ENCODE data around the gene CRACDL.
"Not testable (repeated sequence)": the region's sequence is repeated elsewhere in the genome, so short reads cannot be mapped to it uniquely, and the experiment has no call there.

Gene CRACDL

DNA sequence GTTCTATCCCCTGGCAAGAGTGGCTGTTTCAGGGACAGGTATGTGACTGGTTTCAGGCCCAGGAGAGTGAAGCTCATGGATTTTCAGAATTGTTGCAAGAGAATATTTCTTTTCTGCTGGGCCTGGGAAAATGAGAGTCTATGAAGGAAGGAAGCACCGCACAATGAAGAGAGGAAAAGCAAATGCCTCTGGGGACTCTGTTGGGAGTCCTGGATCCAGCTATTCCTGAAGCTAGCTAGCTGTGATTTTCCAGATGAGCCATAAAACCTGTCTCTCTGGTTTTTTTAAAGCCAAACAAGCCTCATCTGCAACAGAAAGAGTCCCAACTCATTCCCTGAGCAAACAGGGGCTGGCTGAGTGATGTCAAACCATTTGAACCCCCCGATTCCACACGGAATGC, 53.7 kb downstream of the CRACDL start:
- no peak for DNase-seq

DNA sequence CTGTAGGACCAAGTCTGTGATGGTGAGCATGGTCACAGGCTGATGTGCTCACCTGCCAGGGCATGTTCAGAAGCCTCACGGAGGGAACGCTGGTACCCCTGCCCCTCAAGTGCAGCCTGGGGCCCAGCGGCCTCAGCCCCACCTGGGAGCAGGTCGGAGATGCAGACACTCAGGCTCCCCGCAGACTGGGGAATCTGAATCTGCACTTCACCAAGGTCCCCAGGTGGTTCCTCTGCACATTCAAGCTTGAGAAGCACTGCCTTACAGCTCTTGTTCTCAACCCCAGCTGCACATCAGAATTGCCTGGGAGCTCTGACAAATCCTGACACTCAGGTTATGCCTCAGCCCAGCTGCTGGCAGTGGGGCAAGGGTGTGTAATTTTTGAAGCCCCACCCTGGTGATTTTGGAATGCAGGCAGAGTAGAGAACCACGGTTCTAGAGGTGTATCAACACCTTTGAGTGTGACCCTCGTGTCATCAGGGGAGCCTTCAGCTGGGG, 54.8 kb downstream of the CRACDL start:
- no peak for DNase-seq

DNA sequence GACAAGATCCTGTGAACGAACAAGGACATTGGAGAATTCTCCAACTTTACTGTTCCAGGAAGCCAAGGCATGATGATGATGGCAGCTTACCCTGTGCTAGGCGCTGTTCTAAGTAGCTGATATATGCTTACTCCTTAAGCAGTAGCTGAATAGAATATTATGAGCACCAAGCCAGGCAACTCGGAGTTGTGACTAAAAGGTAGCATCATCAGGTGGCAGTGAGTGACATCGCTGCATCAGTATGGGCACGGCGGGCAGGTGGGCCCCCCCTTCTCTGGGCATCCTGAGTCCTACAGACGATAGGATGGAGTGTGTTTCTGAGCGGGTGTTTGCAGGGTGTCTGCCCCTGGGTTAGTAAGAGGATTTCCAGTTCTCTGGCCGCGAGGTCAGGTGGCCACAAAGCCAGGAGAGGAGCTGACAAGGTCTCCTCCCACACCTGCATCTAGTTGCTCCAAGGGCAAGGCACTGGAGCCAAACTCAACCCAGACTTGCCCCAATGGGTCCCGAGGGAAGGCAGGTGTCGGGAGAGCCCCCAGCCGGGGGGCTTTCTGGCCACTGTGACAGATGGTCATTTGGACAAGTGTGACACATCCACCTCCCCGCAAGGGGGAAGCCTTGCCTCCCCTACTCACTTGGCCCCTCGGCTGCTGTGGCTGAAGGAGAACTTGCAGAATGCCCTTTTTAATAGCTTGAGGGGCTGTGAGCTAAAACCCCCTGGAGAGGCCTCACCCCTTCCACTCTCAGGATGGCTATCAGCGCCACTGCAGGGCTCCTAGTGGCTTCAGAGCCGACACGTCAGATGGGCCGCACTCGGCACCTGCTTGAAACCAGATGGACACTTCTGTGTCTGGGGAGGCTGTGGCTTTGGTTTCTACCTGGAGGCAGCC, 55.5 kb downstream of the CRACDL start:
- DNase-seq: no peak

DNA sequence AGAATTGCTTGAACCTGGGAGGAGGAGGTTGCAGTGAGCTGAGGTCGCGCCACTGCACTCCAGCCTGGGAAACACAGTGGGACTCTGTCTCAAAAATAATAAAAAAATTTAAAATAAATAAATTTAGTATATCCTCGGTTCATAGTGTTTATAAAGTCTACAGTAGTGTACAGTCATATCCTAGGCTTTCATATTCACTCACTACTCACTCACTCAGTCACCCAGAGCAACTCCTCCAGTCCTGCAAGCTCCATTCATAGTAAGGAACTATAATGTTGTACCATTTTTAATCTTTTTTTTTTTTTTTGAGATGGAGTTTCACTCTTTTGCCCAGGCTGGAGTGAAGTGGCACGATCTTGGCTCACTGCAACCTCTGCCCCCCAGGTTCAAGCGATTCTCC, 58.4 kb downstream of the CRACDL start:
- DNase-seq: not testable (repeated sequence)

DNA sequence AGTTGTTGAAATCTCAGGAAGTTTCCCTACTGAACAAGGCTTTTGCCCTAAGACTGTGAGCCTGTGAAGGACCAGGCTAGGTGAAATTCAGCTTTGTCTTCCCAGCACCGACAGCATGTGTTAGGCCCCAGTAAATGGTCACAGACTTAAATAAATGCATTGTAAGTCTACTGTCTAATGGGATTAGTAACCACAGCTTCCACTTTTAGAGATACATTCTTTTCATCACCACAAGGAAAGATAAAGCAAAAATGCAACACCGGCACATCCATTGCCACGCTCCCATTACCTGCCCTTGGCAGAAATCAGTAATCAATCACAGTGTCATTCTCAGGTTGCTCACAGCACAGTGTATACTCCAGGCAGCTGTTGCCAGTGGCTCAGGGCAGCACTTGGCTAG, 59.3 kb downstream of the CRACDL start:
- no peak for DNase-seq

DNA sequence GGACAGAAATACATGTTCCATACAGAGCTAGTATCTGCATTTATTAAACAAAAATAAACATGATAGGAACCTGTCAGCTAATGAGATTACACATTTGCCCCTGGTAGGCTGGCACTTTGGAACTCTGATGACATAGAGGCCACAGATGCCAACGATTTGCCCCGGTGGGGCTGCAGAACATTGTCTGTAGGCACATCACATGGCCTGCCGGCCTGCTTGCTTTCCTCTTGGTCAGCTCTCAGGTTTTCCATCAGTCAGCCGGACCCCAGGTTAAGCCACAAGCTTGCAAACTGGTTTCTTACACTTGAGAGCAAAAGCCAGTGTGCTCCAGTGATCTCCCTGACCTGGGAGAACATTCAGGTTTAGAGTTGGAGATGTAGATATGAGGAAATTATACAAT, 60.3 kb downstream of the CRACDL start:
- DNase-seq: no peak

DNA sequence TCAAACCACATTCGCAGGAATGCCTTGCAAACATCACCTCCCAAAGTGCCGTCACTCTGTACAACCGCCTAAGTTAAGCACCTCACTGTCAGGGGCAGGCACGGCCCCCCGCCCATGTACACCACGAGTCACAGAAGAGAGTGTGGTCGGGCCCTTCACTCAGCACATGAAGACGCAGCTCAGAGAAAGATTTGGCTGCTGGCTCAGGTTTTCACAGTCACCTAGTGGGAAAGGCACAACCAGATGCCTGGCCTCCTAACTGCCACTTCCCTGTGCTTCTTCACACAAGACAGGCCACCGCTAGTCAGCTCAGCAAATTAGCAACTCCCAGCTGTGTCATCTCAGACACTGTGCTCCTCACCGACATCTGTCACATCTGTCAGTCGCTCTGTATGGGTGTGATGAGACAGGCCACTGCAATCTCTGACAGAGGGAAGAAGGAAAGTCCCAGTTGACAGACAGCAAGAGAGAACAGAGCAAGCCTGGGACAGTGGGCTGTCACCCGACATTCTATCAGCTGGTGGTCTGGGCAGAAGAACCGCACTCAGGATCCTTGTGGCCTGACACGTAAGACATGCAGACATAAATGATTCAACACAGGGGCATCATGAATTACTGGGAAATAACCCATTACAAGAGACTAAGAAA, 60.8 kb downstream of the CRACDL start:
- no peak for DNase-seq

DNA sequence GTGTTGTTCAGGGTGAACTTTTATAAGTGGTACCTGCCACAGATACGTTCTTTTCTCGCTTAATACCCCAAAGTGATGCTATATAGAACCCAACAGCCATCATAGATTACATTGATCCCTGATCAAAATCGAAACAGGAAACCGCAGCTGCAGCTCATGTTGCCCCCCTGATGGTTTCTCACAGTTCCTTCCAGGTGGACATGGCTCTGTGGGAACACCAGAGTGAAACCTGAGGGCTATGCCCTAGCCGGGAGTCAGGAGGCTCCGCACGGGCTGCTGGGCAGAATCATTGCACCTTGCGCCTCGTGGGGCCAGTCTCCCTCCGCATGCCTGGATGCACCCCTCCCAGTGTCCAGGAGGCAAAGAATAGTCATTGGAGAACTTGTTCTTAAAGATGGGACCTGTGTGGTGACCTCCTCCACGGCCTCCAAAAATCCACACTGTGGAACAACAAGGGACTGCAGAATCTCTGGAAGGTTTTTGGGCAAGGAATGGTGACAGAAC, 61.8 kb downstream of the CRACDL start:
- no peak for DNase-seq

DNA sequence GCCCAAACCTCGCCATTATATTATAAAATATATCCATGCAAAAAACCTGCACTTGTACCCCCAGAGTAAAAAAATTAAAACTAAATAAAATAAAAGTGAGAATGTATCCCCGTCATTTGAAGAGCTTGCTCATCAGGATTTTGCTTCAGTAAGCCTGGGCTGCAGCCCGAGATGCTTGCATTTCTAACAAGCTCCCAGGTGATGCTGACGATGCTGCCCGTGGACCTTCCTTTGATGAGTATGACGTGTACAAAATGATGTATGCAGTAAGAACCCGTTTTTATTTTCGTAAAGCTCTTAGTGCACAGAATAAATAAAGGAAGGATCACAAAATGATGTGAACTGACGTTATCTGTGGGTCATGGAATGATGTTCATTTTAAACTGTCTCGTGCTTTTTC, 63.5 kb downstream of the CRACDL start:
- no peak for DNase-seq

DNA sequence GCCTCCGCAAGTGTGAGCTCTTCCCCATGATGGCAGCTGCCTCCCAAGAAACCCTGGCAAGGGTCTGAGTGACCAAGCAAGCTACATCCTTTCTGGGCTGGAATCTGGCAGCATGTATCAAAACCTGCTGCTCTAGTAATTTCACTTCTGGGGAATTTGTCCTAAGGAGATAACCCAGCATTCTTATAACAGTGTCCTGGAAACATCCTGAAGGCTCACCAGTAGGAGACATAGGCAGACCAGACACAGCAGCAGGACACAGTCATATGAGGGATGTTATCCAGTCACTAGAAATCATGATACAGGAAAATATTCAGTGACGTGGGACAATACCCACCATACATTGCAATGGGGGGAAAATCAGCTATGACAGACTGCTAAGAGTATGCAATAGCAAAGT, 64.5 kb downstream of the CRACDL start:
- DNase-seq: no peak

DNA sequence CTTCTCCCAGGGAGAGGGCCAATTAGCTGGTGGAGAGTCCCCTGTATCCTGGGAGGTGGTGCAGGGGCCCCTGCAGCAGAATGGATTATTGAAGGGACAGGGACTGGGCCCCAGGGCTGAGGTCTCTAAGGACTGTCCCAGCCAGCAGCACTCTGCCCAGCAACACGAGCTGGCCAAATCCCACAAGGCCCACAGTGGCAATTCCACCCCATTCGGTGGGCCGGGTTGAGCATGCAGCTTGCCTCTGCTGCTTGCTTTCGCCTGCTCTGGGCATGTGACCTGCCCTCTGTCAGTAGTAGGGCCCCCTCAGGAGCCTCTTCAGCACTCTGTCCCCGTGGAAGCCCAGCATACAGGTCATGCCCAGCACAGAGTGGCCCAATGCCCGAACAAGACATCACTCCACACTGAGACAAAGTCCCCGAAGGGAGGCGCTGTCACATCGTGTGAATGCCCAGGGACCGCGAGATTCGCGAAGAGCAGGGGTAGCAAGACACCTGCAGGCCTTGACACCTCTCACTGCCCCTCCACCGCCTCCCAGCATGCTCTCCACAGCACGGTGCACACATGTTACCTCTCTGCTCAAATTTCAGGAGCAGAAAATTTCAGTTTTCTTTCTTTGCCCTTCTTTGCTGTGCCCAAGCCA, 65.4 kb downstream of the CRACDL start:
- no peak for DNase-seq

DNA sequence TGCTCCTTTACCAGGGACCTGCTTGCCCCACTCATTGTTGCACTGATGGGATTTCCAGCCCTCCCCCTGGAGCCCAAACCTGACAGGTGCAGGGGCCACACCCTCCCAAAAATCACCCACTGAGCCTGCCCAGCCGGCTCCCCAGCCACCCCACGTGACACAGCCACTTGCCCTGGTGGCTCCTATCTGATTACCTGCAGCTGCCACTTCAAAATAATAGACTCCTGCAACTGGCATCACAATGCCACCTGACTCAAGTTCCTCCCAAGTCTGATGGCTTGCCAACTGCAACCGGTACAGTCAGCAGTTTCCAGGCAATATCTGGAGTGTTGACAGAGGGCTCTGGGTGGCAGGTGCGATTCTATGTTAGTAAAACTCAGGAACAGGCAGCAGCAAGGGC, 66.2 kb downstream of the CRACDL start:
- DNase-seq: no peak

DNA sequence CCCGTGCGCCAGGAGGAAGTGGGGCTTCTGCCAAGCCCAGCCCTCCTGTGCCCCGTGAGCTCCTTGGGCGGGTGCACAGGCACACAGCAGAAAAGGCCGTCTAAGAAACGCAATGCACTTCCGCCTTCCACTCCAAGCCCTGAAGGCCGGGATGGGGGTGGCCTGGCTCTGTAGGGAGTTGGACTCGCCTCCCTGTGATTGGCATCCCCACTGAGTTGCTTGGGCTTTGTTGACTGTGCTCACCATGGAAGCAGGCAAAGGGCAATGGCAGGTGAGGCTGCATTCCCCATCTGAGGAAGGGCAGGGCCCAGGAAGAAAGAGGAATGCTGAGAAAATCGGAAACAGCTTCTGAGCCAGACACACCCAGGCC, 66.8 kb downstream of the CRACDL start:
- DNase-seq: no peak

DNA sequence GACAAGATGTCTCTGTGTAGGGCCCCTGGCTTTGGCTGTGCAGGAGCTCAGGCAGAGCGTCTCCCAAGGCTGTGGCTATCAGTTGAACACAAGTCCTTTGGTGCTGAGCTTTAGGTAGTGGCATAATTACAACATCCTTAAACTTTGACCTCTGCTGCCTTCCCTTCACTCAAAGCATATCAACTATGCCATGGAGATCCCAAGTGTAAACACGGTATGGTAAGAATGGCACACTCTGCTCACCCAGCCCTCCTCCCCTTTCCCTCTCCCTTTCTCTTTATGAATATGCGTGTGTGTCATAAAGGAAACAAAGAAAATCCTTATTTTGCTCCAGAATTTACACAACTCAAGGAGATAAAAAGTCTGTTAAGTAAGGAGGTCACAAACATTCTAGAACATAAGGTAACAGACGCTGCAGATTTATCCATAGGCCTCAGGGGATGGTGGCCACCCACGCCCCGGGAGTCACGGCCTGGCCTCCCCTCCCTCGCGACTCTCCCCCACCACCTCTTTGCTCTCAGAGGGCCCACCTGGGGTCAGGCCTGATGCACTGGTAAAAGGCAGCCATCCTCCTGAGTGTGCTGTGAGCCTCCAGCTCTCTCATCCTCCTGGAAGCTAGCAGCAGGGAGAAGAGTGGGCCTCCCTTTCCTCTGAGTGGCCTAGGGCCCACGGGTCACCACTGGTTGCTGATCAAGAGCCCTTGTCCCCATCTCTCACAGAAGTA, 67.3 kb downstream of the CRACDL start:
- no peak for DNase-seq

DNA sequence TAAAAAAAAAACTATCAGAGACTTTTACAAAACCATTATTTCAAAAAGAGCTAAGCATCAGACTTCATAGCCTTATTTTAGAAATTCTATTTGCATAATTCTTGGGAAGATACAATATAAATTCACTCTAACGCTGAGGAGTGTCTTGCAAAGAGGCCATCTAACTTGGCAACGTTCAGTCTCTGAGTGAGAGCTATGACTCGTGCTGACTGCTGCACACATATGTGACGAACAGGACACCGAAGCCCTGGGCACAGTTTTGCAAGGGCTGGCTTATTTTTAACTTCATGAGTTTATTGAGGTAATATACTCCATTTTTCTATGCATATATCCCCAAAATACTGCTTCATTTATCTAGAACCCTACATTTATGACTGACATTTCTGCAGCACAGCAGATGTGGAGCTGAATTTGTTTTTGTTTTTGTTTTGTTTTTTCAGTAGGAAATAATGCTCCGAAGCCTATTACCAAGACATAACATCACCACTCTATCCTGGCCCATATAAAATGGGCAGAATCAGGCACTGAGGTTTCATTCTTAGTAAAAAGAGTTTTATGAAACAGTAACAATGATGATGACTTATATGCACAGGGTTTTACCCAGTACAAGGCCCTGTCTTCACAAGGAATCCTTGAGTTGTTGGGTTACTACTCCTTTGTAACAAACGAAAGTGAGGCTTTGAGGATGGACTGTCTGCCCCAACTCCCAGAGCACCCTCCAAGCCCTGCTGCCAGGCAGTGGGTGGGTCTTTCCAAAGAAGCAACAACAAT, 68.3 kb downstream of the CRACDL start:
- no peak for DNase-seq

DNA sequence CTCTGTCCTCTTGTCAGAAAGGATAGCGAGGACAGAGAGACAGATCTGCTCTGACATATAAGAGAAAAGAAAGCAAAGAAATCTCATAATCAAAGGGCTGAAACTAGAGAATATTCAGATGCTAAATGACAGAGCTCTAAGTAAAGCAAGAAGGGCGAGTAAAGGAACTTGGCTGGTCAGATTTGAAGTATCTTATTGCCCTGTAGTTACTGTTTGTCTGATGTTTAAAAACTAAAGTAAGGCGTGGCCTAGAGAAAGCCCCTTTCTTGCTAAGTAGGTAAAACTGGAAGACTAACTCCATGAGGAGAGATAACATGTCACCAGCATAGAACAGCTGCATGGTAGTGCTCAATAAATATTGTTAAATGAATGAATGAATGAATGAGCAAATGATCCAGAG, 70.0 kb downstream of the CRACDL start:
- DNase-seq: no peak

DNA sequence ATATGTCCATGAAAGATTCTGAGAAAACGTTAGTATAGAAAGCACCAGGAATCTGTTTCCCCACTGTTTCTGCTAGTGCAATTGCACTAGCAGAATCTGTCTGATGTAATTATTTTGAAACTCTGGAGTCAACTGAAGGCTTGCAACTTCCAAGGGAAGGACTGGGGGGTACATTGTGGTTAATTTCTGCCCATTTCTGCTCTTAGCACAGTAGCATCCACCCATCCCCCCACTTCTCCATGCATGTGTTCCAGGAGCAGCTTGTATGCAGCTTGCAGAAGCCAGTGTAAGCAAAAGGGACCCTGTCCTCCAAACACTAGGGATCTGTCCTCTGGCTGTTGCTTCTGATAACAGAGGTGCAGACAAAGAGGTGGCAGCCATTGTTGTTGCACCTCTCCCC, 74.4 kb downstream of the CRACDL start:
- no peak for DNase-seq

DNA sequence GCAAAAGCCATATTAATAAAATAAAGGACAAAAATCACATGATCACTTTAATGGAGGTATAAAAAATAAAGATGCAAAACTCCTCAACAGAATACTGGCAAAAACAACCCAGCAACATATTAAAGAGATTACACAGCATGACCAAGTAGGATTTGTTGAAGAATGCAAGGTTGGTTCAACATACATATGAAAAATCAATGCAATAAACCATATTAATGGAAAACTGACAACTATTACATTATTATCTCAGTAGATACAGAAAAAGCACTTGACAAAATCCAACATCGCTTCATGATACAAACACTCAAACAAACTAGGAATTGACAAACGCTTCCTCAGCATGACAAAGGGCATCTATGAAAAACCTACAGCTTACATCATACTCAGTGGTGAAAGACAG, 76.7 kb downstream of the CRACDL start:
- no peak for DNase-seq

DNA sequence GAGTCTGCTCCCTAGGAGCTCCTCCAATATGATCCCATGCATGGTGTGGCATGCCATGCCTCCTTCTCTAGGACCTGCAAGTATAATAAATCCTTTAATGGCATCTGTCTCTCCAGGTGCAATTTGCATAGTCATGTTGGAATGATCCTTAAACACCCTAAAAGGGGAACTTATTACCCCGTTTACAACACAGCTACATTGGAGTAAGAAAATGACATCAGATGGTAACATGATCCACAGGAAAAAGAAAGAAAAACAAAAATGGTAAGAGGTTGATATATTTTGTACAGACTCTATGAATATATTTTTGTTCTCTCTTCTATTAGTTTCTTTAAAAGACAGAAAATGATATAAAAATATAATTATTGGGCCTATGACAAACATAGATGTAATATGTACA, 79.0 kb downstream of the CRACDL start:
- DNase-seq: no peak

DNA sequence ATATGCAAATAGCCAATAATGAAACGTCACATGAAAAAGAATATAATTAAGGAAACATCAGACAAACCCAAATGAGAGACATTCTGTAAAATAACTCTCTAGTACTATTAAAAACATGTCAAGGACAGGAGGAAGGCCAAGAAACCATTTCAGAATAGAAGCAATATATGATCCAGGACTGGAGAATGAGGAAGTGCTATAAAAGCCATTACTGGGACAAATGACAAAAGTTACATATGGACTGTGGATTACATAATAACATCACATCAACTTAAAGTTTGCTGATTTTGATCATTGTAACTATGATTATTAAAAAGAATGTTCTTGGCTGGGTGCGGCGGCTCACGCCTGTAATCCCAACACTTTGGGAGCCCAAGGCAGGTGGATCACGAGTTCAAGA, 81.3 kb downstream of the CRACDL start:
- DNase-seq: no peak

DNA sequence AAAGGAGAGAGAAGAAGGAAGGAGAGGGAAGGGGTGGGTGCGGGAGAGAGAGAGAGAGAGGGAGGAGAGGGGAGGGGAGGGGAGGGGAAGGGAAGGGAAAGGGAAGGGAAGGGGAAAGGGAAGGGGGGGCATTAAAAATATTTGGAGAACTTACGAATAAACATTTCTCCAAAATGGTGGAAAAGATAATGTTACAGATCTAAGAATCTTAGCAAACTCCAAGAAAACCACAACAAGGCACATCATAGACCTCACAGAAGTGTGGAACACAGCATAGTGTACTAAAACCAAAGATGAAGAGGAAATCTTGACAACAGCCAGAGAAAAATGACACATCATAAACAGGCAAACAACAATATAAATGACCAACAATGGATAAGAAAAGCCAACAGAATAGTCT, 83.1 kb downstream of the CRACDL start:
- DNase-seq: no peak

DNA sequence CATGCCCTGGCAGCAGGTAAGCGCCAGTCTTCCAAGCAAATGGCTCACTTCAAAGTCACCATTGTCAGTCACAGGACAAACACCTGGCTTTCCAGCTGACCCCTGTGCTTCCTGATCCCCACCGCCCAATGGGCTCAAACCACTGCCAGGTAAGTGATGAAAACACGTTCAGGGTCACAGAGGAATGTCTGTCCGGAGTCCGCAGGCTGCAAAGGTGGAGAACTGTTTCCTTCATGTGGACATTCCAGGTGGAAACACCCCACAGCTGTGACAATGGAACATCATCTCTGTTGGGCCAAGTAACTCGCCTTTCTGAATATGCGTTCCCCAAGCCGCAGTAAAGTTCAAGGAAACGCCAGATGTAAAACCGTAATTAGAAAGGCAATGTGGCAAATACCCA, 86.0 kb downstream of the CRACDL start:
- DNase-seq: no peak
